ENCODE data around the gene SCAMP1.
"Not testable (repeated sequence)": the region's sequence is repeated elsewhere in the genome, so short reads cannot be mapped to it uniquely, and the experiment has no call there.

The SCAMP1 gene

DNA sequence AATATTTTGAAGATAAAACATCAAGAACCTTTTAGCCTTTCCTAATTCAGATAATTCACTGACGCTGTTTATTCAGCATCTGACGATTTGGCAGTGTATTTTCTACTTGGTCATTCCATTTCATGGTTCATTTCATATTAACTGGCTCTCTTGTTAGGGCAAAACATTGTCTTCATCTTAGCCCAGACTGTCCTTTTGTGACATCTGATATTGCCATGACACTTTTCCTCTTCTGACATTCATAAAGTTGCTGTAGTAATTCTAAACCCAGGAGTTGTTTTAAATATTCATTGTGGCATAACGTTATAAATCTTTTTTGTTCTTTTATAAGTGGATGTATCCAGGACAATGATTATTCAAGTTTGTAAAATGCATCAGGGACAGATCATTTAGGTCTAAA is 1.8 kb downstream of the SCAMP1 start:
- no peak for DNase-seq

DNA sequence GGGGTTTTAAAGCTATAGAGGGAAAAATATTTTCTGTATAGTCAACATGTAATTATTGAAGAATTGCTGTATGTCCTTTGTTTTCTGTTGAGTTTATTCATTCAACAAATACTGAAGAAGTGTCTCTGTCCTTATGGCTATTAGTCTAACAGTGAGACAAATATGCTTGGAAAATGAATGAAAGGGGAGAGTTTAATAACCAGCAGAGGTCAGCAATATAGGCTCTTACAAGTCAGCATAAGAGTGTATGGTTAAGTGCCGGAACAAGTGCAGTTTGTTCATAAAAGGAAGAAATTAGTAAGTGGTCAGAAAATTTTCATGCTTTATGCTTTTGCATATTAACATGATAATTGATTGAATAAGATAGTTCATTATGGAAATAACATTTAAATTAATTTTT is 3.6 kb downstream of the SCAMP1 start:
- no peak for DNase-seq

DNA sequence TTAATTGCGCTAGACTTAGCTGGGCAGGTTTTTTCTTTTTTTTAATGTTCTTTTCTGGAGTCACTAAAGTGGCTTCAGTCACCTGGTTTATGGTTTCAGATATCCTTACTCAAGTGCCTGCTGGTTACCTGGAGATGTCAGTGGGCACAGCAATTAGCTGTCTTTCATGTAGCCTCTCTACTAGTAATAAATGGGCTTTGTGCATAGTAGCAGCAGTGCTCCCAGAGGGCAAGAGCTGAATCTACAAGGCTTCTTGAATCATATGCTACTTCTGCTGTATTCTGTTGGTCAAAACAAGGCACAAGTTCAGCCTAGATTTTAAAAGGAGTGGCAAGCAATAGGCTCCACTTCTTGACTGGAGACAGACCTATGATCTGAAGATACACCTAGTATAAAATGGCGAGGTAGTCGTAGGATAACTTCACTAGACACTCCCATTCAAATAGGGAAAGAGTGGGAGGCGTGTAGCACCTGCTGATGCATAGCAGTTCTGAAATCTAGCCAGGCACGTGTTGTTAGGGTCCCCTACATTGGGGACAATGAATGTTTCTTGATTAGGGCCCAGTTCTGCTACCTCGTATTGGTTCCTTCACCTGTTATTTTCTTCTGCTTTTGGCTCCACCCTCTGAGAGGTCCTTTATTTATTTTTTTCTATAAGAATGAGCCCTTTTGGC is 7.0 kb downstream of the SCAMP1 start:
- DNase-seq, result no peak

DNA sequence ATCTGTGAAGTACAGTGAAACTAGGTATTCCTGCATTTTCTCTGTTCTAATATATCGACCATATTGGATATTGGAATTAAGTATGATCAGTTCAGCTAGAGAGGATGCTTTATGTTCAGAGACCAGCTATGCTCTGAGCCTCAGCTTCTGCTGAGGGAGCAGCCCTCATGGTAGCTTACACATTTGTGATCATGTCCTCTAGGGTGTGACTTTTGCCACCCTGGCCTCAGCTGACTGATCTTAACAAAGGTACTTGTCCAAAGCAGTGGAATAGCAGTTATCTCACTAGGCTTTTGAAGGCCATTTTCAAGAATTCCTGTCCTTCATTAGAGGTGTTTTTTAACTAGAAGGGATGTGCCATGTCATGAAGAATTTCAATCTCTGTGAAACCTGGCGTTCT is 9.3 kb downstream of the SCAMP1 start:
- DNase-seq, result no peak

DNA sequence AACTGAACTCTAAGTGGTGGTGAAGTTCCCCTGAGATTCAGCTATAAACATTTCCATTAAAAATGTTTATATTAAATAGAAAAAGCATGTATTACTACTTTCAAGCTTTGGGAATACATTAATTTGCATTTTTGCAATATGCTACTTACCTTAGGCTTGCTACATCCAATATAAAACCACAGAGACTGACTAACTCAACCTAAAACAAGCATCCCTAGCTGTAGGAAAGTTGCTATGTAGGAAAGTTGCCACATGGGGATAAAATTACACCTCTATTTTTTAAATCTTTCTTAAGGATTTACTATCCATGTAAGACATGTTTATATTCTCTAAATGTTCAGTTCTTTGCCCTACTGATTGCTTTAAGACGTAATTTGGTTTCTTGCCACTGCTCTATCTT is 12.8 kb downstream of the SCAMP1 start:
- DNase-seq, result no peak

DNA sequence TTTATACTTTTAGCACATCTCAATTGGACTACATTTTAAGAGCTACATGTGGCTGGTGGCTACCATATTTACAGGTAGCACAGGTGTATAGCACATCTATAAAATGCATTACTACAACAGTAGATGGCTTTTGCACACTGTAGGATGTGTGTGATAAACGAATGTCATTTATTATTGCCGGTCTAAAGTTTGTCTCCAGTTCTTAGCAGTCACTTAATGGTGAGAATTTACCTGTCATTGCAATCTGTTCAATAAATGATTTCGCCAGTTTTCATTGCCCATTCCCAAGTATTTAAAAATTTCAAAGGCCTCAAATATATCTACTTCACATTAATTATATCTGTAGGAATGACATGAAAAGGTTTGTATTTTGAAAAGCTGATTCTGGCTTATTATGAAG is 15.9 kb downstream of the SCAMP1 start:
- no peak for DNase-seq

DNA sequence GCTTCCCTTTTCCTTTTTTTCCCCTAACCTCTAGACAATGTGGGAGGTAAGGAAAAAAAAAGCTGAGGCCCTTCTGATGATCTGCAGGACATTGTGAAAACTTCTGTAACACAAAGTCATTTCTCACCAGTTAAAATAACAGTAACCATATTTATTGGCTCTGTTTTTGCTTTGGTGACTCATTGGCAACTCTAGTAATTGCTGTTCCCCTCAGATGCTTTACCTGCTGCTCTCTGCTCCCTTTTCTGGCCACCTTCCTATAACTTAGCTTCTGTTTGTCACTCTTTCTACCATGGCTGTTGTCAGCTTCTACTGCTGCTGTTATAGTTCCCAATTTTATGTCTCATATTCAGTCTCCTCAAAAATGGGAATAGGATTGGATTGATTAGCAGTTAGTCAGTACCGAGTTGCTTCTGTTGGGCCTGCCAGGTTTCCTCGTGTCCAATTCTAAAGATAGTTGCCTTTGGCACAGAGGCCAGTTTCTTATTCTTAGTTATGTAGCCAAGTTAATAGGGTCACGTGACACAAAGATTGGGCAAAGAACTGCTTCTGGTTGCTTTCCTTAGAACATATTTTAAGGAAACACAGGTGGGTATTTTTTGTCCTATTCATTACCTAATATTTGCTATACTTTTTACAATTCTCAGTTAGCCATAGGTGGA is 16.8 kb downstream of the SCAMP1 start:
- no peak for DNase-seq

DNA sequence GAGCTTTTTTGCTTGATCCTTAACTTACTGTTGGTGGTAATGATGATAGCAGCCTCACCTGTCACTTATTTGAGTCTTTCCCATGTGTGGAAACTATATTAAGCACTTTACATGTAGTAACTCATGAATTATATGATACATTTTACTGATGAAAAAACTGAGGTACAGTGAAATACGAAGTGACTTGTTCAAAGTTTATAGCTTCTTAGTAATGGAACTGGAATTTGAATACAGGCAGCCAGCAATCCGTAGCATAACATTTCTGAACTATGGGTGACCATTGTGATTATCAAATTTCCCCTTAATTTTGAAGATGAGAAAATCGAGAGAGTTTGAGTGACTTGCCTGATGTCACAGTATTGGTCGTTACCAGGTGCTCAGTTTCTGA is 17.3 kb downstream of the SCAMP1 start:
- DNase-seq, result no peak

DNA sequence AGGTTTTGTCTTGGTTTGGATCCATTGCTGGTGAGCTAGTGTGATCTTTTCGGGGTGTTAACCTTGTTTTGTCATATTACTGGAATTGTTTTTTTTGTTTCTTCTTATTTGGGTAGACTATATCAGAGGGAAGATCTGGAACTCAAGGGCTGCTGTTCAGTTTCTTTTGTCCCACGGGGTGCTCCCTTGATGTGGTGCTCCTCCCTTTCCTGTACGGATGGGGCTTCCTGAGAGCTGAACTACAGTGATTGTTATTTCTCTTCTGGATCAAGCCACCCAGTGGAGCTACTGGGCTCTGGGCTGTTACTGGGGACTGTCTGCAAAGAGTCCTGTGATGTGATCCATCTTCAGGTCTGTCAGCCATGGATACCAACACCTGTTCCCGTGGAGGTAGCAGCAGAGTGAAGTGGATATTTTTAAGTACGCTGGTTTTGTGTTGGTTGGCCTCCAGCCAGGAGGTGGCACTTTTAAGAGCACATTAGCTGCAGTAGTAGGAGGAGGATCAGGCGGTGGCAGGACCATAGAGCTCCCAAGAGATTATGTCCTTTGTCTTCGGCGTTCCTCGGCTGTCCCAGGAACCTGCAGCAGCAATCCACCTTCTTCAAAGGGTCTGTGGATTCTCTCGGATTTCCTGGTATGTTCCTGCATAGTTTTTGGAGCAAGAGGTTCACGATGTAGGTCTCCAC is 27.2 kb downstream of the SCAMP1 start:
- no peak for DNase-seq

DNA sequence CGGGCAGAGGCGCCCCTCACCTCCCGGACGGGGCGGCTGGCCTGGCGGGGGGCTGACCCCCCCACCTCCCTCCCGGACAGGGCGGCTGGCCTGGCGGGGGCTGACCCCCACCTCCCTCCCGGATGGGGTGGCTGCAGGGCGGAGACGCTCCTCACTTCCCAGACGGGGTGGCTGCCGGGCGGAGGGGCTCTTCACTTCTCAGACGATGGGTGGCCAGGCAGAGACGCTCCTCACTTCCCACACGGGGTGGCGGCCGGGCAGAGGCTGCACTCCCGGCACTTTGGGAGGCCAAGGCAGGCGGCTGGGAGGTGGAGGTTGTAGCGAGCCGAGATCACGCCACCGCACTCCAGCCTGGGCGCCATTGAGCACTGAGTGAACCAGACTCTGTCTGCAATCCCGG is 30.9 kb downstream of the SCAMP1 start:
- DNase-seq, result not testable (repeated sequence)

DNA sequence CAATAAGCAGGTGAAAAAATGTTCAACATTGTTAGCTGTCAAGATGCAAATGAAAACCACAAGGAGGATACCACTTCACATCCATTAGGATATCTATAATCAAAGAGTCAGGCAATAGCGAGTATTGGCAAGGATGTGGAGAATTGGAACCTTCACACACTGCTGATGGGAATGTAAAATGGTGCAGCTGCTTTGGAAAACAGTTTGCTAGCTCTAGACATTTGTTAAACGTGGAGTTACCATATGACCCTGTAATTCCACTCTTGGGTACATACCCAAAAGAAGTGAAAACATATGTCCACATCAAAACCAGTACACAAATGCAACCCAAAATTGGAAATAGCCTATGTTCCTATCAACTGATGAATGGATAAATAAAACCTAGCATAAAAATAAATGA is 37.4 kb downstream of the SCAMP1 start:
- no peak for DNase-seq

DNA sequence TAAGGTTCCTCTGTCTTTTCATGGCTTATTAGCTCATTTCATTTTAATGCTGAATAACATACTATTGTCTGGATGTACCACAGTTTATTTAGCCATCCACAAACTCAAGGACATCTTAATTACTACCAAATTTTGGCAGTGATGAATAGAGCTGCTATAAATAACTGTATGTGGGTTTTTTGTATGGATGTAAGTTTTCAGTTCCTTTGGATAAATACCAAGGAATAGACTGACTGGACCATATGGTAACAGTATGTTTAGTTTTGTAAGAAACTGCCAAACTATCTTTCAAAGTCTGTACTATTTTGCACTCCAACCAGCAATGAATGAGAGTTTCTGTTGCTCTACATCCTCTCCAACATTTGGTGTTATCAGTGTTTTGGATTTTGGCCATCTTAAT is 38.7 kb downstream of the SCAMP1 start:
- DNase-seq, result no peak

DNA sequence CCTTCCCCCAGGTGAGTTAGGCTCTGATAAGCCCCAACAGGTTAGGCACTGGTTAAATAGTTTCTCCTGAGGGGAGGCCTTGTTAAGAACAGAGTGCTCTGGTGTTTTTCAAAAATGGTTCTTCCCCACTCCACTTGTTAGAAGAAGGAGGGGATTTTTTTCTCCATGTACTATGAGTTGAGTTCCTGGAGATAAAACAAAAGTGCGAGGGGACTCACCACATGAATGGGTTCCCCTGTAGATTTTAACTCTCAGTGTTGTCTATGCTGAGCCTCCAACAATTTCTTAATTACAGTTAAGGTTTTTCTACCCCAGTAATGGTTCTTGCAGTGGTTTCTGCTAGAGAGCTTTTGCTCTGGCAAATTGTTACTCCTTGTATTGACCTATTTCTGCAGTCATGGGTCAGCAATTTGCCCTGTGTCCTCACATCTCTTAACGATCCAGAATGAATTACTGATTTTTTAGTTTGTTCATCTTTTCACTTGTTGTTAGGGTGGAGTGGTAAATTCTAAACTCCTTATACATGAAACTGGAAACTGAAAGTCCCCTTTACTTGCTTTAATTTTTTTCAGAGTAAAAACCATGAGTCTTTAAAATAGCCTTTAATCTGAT is 44.4 kb downstream of the SCAMP1 start:
- DNase-seq, result no peak

DNA sequence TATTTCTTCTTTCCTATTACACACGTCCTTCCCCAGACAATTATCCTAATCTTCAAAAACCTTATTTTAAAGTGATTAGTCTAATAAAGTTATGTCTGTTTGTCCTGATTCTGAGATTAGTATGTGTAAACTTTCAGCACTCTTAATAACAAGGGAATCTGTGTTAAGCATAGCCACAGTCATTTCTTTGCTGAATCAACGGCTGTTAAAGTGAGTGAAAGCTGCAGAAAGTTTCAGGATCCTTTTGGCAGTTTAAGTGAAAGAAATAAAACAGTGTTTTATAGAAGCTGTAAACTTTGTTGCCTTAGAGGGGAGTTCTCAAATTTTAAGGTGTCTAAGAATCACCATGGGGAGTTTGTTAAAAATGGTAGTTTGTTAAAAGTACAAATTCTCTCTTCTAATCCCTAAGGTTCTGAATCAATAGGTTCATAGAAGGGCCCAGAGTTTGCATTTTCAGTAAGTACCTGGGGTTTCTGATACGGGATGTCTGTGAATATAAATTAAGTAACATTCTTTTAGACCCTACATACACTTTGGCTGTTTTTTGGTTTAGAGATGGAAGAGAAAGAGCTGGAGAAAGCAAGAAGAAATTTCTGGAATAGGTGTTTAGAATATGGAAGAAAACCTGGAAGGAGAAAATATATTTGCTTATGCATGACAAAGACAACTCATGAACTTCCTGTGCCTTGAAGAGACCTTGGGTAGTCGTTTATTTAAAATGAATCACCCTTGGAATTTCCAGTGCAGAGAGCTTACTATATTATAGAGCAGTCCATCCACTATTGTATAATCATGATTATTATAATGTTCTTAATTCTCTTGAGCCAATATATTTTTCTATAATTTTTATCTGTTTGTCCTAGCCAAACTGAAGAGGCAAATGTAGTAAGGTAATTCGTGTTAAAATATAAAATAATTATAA is 45.7 kb downstream of the SCAMP1 start:
- DNase-seq, result no peak

DNA sequence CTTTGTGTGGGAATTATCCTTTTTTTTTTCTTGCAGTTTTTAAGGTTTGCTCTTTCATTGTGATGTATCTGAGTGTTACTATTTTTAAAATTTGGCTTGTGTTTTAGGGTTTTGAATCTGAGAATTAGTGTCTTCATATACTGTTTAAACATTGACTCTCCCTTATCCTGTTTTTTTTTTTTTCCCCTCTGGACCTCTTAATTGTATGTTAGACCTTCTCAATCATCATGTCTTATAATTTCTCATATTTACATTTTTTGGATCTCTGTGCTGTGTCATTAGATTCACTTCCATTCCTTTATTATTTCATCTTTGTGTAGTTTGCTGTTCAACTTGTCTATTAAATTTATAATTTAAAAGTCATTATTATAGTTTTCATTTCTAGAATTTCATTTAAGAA is 47.0 kb downstream of the SCAMP1 start:
- DNase-seq, result no peak

DNA sequence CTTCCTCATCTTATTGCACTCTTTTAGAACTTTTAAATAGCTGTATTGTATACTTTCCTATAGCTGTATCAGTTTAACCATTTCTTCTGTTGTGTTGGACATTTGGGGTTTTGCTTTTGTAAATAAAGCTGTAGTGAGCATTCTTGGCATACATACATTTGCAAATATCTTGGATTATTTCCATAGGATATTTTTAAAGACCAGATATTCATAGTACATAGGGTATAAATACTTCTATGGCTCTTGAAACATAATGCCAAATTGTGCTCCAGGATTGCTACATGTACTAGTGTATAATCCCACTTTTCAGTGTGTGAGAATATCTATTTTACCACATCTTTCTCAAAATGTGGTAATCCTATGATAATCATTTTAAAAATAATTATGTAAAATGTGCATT is 51.2 kb downstream of the SCAMP1 start:
- no peak for DNase-seq

DNA sequence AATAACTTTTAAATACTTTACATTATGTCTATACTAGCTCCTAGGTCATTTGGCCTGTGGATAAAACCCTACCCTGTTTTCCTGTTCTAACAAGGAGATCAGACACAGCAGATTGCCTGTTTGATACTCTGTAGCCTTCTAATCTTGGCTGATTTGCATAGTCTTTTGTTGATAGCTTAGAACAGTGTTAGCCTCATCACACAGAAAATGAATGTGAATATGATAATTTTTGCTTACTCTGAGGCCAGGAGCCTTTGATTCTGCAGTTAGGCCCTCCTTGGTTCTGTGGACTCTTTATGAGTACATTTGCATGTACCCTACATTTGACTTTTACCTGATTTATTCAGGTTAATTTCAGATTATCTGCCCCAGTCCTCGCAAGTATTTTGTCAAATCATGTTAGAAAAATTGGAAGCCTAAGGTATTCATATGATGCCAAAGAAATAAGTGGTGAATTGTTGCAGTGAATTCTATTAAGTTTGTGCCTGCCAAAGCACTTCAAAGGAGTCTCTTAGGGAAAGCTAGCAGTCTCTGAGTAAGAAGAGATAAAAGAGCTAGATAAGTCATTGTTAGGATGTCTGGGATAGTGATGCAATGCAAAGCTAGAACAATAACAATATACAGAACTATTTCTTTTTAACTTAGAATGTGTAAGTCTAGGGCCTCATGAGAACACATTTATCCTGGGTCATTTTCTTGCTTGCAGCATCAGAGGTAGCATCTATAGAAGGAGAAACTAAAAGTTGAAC is 56.4 kb downstream of the SCAMP1 start:
- DNase-seq, result no peak

DNA sequence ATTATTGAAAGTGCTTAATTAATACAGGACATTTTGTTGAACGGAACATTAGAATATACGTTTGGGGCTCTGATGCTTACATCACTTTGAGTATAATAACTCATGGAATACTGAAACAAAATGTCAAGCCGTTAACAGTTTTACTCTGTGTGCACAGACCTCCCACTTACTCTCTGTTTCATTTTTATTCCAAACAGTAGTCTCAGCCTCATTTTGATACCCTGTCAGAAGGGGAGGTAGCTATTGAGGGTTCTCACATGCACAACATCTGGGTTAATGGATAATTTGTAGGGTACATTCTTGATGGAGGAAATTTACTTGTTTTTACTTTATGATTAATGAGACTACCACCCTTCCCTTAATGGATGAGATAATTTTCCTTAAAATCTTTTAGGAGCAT is 59.0 kb downstream of the SCAMP1 start:
- DNase-seq, result no peak

DNA sequence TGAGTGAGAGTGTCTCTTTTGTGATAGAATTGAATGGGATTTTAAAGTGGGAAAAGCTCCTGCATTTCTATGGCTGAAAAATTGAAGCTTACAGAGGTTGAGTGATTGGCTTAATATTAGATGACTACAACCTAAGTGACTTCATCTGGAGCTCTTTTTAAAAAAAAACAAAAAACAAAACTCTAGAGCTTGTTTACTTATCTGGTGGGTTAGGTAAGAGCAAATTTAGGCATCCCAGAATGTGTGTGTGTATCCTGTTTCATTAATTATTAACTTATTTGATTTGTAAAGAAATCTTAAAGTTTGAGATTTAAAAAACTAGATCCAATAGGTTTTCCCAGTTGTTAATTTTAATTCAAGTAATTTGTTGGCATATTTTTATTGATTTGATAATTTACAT is 60.1 kb downstream of the SCAMP1 start:
- no peak for DNase-seq

DNA sequence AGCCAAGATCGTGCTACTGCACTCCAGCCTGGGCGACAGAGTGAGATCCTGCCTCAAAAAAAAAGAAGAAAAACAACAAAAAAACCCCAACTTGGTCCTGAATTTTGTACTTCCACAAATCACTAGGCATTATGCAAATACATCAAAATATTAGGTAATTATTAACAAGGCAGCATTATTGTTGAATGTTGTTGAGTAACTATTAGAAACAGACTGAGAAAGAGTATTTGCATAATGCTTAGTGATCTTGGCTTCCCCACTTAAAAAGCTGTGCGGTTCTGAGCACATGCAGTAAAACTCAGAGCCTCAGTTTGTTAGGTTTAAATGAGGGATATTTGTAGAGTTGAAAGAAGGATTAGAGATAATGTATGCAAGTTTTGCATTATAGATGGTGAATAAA is 64.2 kb downstream of the SCAMP1 start:
- no peak for DNase-seq

DNA sequence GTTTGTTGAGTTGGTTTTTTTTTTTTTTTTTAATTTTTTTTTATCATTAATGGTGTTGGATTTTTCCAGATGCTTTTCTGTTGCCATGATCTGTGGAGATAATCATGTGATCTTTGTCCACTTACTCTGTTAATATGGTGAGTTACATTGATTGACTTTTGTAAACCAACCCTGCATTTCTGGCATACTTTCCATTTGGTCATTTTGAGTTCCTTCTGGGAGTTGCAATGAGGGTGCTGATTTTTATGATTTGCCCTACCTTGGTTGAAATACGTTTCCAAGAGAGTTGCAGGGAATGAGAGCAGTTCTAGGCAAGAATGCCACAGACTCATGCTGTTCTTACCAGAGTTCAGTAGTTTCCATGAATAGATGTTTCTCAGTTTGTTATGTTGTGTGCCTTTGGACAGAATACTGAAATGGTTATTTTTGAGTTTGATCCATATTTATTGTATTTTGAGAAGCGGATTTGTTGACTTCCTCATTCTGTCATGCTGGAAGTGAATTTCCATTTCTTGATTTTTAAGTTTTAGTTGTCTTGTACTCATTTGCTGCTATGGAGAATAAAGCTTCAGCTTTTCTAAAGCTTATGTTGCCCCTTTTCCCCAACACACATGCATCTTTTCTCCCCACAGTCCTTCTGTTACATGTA is 69.0 kb downstream of the SCAMP1 start:
- no peak for DNase-seq

DNA sequence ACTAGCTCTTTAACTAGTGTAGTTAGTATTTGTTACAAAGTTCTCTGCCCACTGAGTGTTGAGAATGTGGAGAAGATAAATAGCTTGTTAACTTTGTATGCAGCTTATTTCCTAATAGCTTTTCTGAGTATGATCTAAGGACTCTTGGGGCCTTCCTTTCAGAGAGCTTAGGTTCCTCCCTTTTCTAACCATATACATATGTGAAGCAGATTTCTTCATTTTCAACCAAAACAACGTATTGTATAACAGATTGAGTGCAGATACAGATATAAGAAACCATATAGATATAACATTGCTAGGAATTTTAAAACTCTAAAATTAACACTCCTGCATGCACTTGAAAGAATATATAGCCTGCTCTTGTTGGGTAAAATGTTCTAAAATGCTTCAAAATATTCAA is 70.4 kb downstream of the SCAMP1 start:
- DNase-seq, result no peak
